SKM-1 treated with dmso at 0.1 percent for 144 hours (cell line): ENCODE measurements around the gene QKI.
"Not testable (repeated sequence)": the region's sequence is repeated elsewhere in the genome, so short reads cannot be mapped to it uniquely, and the experiment has no call there.

Experiments used
- DNase-seq: peaks from one replicate; lab custom pipeline; 2025; ENCODE audit not compliant: unreplicated experiment; lab: John Stamatoyannopoulos, UW

Gene QKI

GRCh38 chr6:163438298-163438939 is 23.9 kb downstream of the QKI start:
- DNase-seq, result no peak

GRCh38 chr6:163438940-163439335 is 24.4 kb downstream of the QKI start:
- no peak for DNase-seq

GRCh38 chr6:163439390-163439789 is 24.9 kb downstream of the QKI start:
- not testable (repeated sequence) for DNase-seq

GRCh38 chr6:163439997-163440396 is 25.5 kb downstream of the QKI start:
- DNase-seq, result no peak

- no peak for DNase-seq
Measured at GRCh38 chr6:163442336-163442735, 27.8 kb downstream of the QKI start.

- no peak for DNase-seq
Measured at GRCh38 chr6:163444077-163444476, 29.6 kb downstream of the QKI start.

- no peak for DNase-seq
Measured at GRCh38 chr6:163446549-163446948, 32.0 kb downstream of the QKI start.

GRCh38 chr6:163449076-163449475 is 34.6 kb downstream of the QKI start:
- no peak for DNase-seq

- no peak for DNase-seq
Measured at GRCh38 chr6:163454425-163454824, 39.9 kb downstream of the QKI start.

GRCh38 chr6:163455552-163455951 is 41.0 kb downstream of the QKI start:
- no peak for DNase-seq

GRCh38 chr6:163457637-163458561 is 43.4 kb downstream of the QKI start:
- DNase-seq, result peak; percentile 57

GRCh38 chr6:163459007-163459406 is 44.5 kb downstream of the QKI start:
- no peak for DNase-seq

- no peak for DNase-seq
Measured at GRCh38 chr6:163459536-163459935, 45.0 kb downstream of the QKI start.

- no peak for DNase-seq
Measured at GRCh38 chr6:163460307-163460782, 45.8 kb downstream of the QKI start.

GRCh38 chr6:163461696-163462095 is 47.2 kb downstream of the QKI start:
- DNase-seq, result no peak

GRCh38 chr6:163463180-163463579 is 48.7 kb downstream of the QKI start:
- DNase-seq, result no peak

GRCh38 chr6:163463795-163464194 is 49.3 kb downstream of the QKI start:
- no peak for DNase-seq

- DNase-seq, result no peak
Measured at GRCh38 chr6:163466839-163467390, 52.4 kb downstream of the QKI start.

- no peak for DNase-seq
Measured at GRCh38 chr6:163468738-163469137, 54.2 kb downstream of the QKI start.

- no peak for DNase-seq
Measured at GRCh38 chr6:163469459-163469985, 55.0 kb downstream of the QKI start.

GRCh38 chr6:163470611-163471010 is 56.1 kb downstream of the QKI start:
- DNase-seq, result no peak

- no peak for DNase-seq
Measured at GRCh38 chr6:163474581-163474980, 60.1 kb downstream of the QKI start.
